ENCODE data around the gene TMEM62. TPM values are rescaled to one million over a fixed set of nuclear protein-coding genes. Genes with fewer than 3 reads are reported as not detected.

TMEM62 gene
- total RNA-seq (2022; extraction: Qiagen RNA extraction): 7.9 to 9.7 TPM (median 8.6 TPM) in 5 replicates

GRCh38 chr15:43133430-43134156 lies at the start of gene TMEM62:
TSS of gene TMEM62 (plus strand) at chr15:43133586. CDS start at chr15:43133803, 217 bp downstream.

GRCh38 chr15:43105778-43106485 lies 27.5 kb upstream of the TMEM62 start, which contains the start of gene UBR1:
TSS of gene UBR1 (minus strand) at chr15:43106038. CDS start at chr15:43106022, 16 bp downstream.

GRCh38 chr15:43185157-43186002 lies 52.0 kb downstream of the TMEM62 start, which contains the start of gene CCNDBP1:
TSS of gene CCNDBP1 (plus strand) at chr15:43185403. CDS start at chr15:43185499, 96 bp downstream.

GRCh38 chr15:43220991-43221403 lies 87.6 kb downstream of the TMEM62 start, which contains the start of gene EPB42:
TSS of gene EPB42 (minus strand) at chr15:43221018. CDS start at chr15:43220825, 193 bp downstream.

Other genes starting within 250 kb of the TMEM62 start
- gene TTBK2, start 212.8 kb upstream of the TMEM62 start, total RNA-seq (2022; extraction: Qiagen RNA extraction): 1.3 to 2.2 TPM (median 2.1 TPM) in 5 replicates
- 3.3 to 4.9 TPM (median 4.0 TPM) in 5 replicates for gene UBR1, start 27.5 kb upstream of the TMEM62 start, total RNA-seq (2022; extraction: Qiagen RNA extraction)
- 24.7 to 27.6 TPM (median 25.9 TPM) in 5 replicates for gene CCNDBP1, start 51.8 kb downstream of the TMEM62 start, total RNA-seq (2022; extraction: Qiagen RNA extraction)
- gene EPB42, start 87.4 kb downstream of the TMEM62 start, total RNA-seq (2022; extraction: Qiagen RNA extraction): not detected in 5 replicates
- gene TGM5, start 133.3 kb downstream of the TMEM62 start, total RNA-seq (2022; extraction: Qiagen RNA extraction): not detected in 5 replicates
- gene TGM7, start 168.7 kb downstream of the TMEM62 start, total RNA-seq (2022; extraction: Qiagen RNA extraction): not detected in 5 replicates
- 5.8 to 8.0 TPM (median 6.6 TPM) in 5 replicates for gene LCMT2, start 197.0 kb downstream of the TMEM62 start, total RNA-seq (2022; extraction: Qiagen RNA extraction)
- 6.9 to 9.7 TPM (median 8.7 TPM) in 5 replicates for gene ZSCAN29, start 237.5 kb downstream of the TMEM62 start, total RNA-seq (2022; extraction: Qiagen RNA extraction)
- gene TUBGCP4, start 237.5 kb downstream of the TMEM62 start, total RNA-seq (2022; extraction: Qiagen RNA extraction): 4.2 to 5.7 TPM (median 5.2 TPM) in 5 replicates

All from A549 treated with AZD2906 at 1 μM for 4 hours (cell line).